ENCODE data around the gene ARIH1. TPM values are rescaled to one million over a fixed set of nuclear protein-coding genes. Genes with fewer than 3 reads are reported as not detected.

Gene ARIH1, protein sequence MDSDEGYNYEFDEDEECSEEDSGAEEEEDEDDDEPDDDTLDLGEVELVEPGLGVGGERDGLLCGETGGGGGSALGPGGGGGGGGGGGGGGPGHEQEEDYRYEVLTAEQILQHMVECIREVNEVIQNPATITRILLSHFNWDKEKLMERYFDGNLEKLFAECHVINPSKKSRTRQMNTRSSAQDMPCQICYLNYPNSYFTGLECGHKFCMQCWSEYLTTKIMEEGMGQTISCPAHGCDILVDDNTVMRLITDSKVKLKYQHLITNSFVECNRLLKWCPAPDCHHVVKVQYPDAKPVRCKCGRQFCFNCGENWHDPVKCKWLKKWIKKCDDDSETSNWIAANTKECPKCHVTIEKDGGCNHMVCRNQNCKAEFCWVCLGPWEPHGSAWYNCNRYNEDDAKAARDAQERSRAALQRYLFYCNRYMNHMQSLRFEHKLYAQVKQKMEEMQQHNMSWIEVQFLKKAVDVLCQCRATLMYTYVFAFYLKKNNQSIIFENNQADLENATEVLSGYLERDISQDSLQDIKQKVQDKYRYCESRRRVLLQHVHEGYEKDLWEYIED
- total RNA-seq (2014; rRNA removed; shearing (Covaris generic)) (48.6 and 55.3 TPM in 2 replicates), polyA plus RNA-seq (2016; fragmentation: Nextera tagmentation; extraction: Ambion mirVana) (19.0 and 30.5 TPM in 2 replicates)
- long read RNA-seq, partial matches to known transcripts = 1 of 1 reads
- long read RNA-seq, other reads (novel, unspliced or antisense) = 0 of 1 reads

- peak; percentile 81 for ATAC-seq
- Mint-ChIP-seq H3K27ac (peak within 1 kb of the TSS; percentile 97), H3K4me3 (peak within 1 kb of the TSS; percentile 99), H3K9me3 (no peaks in the 10 kb centered on the region), H3K4me1 (peaks cover 18% of the 10 kb centered on the region), H3K36me3 (ENCODE audit: low read depth) (peaks cover 32% of the 10 kb centered on the region), H3K27me3 (ENCODE audit: insufficient read depth, low read depth, poor library complexity) (peaks cover 2% of the 10 kb centered on the region)
- TF ChIP-seq POLR2AphosphoS5 (IDR thresholded peaks at IDR 0.05; ENCODE audit: low read depth) (peak; percentile 96), ETS1 (IDR thresholded peaks at IDR 0.05) (peak; percentile 42; the same call in 1 of the 2 replicates), STAT1 (IDR thresholded peaks at IDR 0.05; ENCODE audit: unreplicated experiment) (no peak), CREB1 (CRISPR knock-in tag; IDR thresholded peaks at IDR 0.05; ENCODE audit: low read depth) (peak; percentile 97), JUNB (IDR thresholded peaks at IDR 0.05; ENCODE audit: unreplicated experiment) (no peak)
- Histone ChIP-seq H3F3A (replicated peaks; ENCODE audit: low read depth) (0 out of 2 replicates have a peak, but pooled peaks cover 4% of the 10 kb centered on the region), H4K20me1 (replicated peaks; ENCODE audit: insufficient read depth) (peaks cover 32% of the 10 kb centered on the region), H3K4me3 (peak within 1 kb of the TSS; percentile 97), H3K27me3 (ENCODE audit: insufficient read depth) (no peaks in the 10 kb centered on the region), H3K4me1 (ENCODE audit: insufficient read depth) (peaks cover 18% of the 10 kb centered on the region; the same call in 1 of the 2 replicates), H3K27ac (ENCODE audit: low read depth) (peak within 1 kb of the TSS; percentile 98), H3K36me3 (ENCODE audit: insufficient read depth) (0 out of 2 replicates have a peak, but pooled peaks cover under 1% of the 10 kb centered on the region), H3K79me2 (replicated peaks; ENCODE audit: insufficient read depth) (peaks cover 45% of the 10 kb centered on the region), H2AFZ (peak within 1 kb of the TSS; percentile 72), H3K9me2 (ENCODE audit: insufficient read depth) (no peaks in the 10 kb centered on the region), H3K4me2 (peak within 1 kb of the TSS; percentile 86)
- DNase-seq (ENCODE audit: low spot score) = peak; percentile 97
Observed at GRCh38 chr15:72473614-72474465, at the start of gene ARIH1. Gene ARIH1 (plus strand): TSS chr15:72474330. CDS start chr15:72474640, 310 bp downstream.

GRCh38 chr15:72426753-72427152 lies 47.4 kb upstream of the ARIH1 start:
- Histone ChIP-seq H3K4me3 (no peak overlapping the region), H3K36me3 (ENCODE audit: insufficient read depth) (no peaks in the 10 kb centered on the region), H3K27me3 (ENCODE audit: insufficient read depth) (no peaks in the 10 kb centered on the region), H3K79me2 (replicated peaks; ENCODE audit: insufficient read depth) (no peaks in the 10 kb centered on the region), H3K4me2 (no peak overlapping the region), H2AFZ (no peak overlapping the region), H3K4me1 (ENCODE audit: insufficient read depth) (no peaks in the 10 kb centered on the region), H4K20me1 (replicated peaks; ENCODE audit: insufficient read depth) (no peaks in the 10 kb centered on the region), H3K27ac (ENCODE audit: low read depth) (no peak overlapping the region), H3F3A (replicated peaks; ENCODE audit: low read depth) (no peaks in the 10 kb centered on the region), H3K9me2 (ENCODE audit: insufficient read depth) (no peaks in the 10 kb centered on the region)
- Mint-ChIP-seq H3K4me3 (no peak overlapping the region), H3K36me3 (ENCODE audit: low read depth) (no peaks in the 10 kb centered on the region), H3K27ac (no peak overlapping the region), H3K4me1 (no peaks in the 10 kb centered on the region), H3K9me3 (peaks cover 28% of the 10 kb centered on the region; the same call in 2 of the 3 replicates), H3K27me3 (ENCODE audit: insufficient read depth, low read depth, poor library complexity) (no peaks in the 10 kb centered on the region)
- ATAC-seq = no peak
- no peak for DNase-seq (ENCODE audit: low spot score)
- TF ChIP-seq CREB1 (CRISPR knock-in tag; IDR thresholded peaks at IDR 0.05; ENCODE audit: low read depth) (no peak), POLR2AphosphoS5 (IDR thresholded peaks at IDR 0.05; ENCODE audit: low read depth) (no peak), NANOG (IDR thresholded peaks at IDR 0.05; ENCODE audit: borderline replicate concordance) (no peak), ETS1 (IDR thresholded peaks at IDR 0.05) (no peak), ZNF462 (CRISPR knock-in tag; IDR thresholded peaks at IDR 0.05) (no peak), JUNB (IDR thresholded peaks at IDR 0.05; ENCODE audit: unreplicated experiment) (no peak), EZH2phosphoT487 (IDR thresholded peaks at IDR 0.05; ENCODE audit: unreplicated experiment) (no peak), ZNF114 (CRISPR knock-in tag; IDR thresholded peaks at IDR 0.05) (no peak)
